Gastrocnemius medialis (tissue), 4 donors: ENCODE measurements around the gene LIPI. TPM values are rescaled to one million over a fixed set of nuclear protein-coding genes. Genes with fewer than 3 reads are reported as not detected.
"Not testable (repeated sequence)": the region's sequence is repeated elsewhere in the genome, so short reads cannot be mapped to it uniquely, and the experiment has no call there.

Experiments used
- ATAC-seq, 2 donors: fragments of 150-250 bp; one replicate each; pipeline ENCODE4 v1.9.1; 2016
- DNase-seq, 2 donors: peaks; one replicate each; pipeline ENCODE4 v3.0.0-alpha.2; 2019
- H3K27ac ChIP-seq, 4 donors: fragments of 200-600 bp; sonication (generic); 1 replicate in 1 of 4; 2 replicates in 3 of 4; pipeline ENCODE4 v1.5.1; 2016 to 2018; ENCODE audit warnings: mild to moderate bottlenecking in 2 of 4, moderate library complexity in 1 of 4
- H3K27me3 ChIP-seq, 3 donors: fragments of 200-600 bp; sonication (generic) in 2 of 3; 1 replicate in 1 of 3; 2 replicates in 2 of 3; pipeline versions ENCODE4 v1.5.1 to v1.6.0; 2016 to 2019; ENCODE audit warnings: mild to moderate bottlenecking in 1 of 3, moderate library complexity in 1 of 3
- H3K36me3 ChIP-seq, 2 donors: fragments of 200-600 bp; sonication (generic) in 1 of 2; one replicate each; pipeline ENCODE4 v1.5.1; 2017 to 2018
- H3K4me1 ChIP-seq, 2 donors: fragments of 200-600 bp; sonication (generic) in 1 of 2; one replicate each; pipeline ENCODE4 v1.5.1; 2016 to 2017; ENCODE audit warnings: mild to moderate bottlenecking in 2 of 2
- H3K4me3 ChIP-seq, 4 donors: fragments of 200-600 bp; sonication (generic) in 3 of 4; 1 replicate in 1 of 4; 2 replicates in 3 of 4; pipeline ENCODE4 v1.5.1; 2016 to 2019; ENCODE audit warnings: mild to moderate bottlenecking in 2 of 4
- H3K9me3 ChIP-seq, 3 donors: fragments of 200-600 bp; sonication (generic) in 2 of 3; 1 replicate in 1 of 3; 2 replicates in 2 of 3; pipeline ENCODE4 v1.5.1; 2016 to 2019
- CTCF ChIP-seq, 5 experiments: fragments of 450-650 bp in 3 of 5; fragments of 200-600 bp in 2 of 5; sonication (generic) in 2 of 5; IDR thresholded peaks in 4 of 5; conservative IDR thresholded peaks in 1 of 5; 1 replicate in 4 of 5; 2 replicates in 1 of 5; pipeline ENCODE4 v1.5.1; 2016 to 2019; ENCODE audit warnings: antibody characterized with exemption in 5 of 5, mild to moderate bottlenecking in 3 of 5, moderate library complexity in 3 of 5
- POLR2A ChIP-seq, 2 donors: fragments of 450-650 bp; IDR thresholded peaks; one replicate each; pipeline ENCODE4 v1.6.1; 2017; ENCODE audit warnings: antibody characterized with exemption in 2 of 2, mild to moderate bottlenecking in 2 of 2, moderate library complexity in 2 of 2
- in situ Hi-C, 4 donors: fragments of 200-750 bp; cut with MboI; loops; one replicate each; pipeline versions ENCODE4 v1.15.0 to v1.8.0; 2017; ENCODE audit warnings: low sequenced_read_pairs in 4 of 4
- intact Hi-C: fragments of 100-400 bp; cut with DNase I; formaldehyde crosslinking; loops from one replicate; pipeline ENCODE4 v1.15.1; 2023; ENCODE audit warnings: low total_unique reads
- total RNA-seq, 4 donors: library from RNA; depleted of rRNA; stranded (reverse); fragments of >200 nt; gene quantifications; one replicate each; pipeline versions ENCODE4 v1.1.0 to v1.2.3, GENCODE V29; 2016

Gene LIPI
- total RNA-seq, 4 donors from 2014 or later: not detected

GRCh38 chr21:14215971-14216641, 5.4 kb upstream of the LIPI start, which contains the start of gene RBM11:
TSS of gene RBM11 (plus strand) at chr21:14216157. CDS start at chr21:14216187, 30 bp downstream.
- Histone ChIP-seq H3K27me3 (peaks cover 9 to 22% (median 14%) of the 10 kb centered on the region in 3 donors), H3K4me3 (peak within 1 kb of the TSS; percentile 54 to 58 (median 56)), H3K36me3 (no peaks in the 10 kb centered on the region), H3K4me1 (peaks cover 0 to 7% of the 10 kb centered on the region in 2 donors), H3K27ac (no peak within 1 kb of the TSS), H3K9me3 (no peaks in the 10 kb centered on the region)
- in situ Hi-C loops (no loop called here), intact Hi-C loops (no loop called here)
- ATAC-seq (no peak), DNase-seq (peak; percentile 4 to 12)
- TF ChIP-seq CTCF (IDR thresholded peaks at IDR 0.05 in 4 of 5, conservative IDR thresholded peaks at IDR 0.05 in 1 of 5) (no peak), POLR2A (IDR thresholded peaks at IDR 0.05) (no peak)

- DNase-seq (no peak), ATAC-seq (no peak)
- peaks cover 9 to 22% (median 14%) of the 10 kb centered on the region in 3 donors for H3K27me3 ChIP-seq
- no peak overlapping the region for H3K27ac ChIP-seq
- intact Hi-C loops: no loop called here
- no peaks in the 10 kb centered on the region for H3K9me3 ChIP-seq
- peaks cover 0 to 7% of the 10 kb centered on the region in 2 donors for H3K4me1 ChIP-seq
- in situ Hi-C loops: no loop called here
- H3K36me3 ChIP-seq: no peaks in the 10 kb centered on the region
- no peak overlapping the region for H3K4me3 ChIP-seq
- TF ChIP-seq CTCF (IDR thresholded peaks at IDR 0.05 in 4 of 5, conservative IDR thresholded peaks at IDR 0.05 in 1 of 5) (no peak), POLR2A (IDR thresholded peaks at IDR 0.05) (no peak)
Measured at GRCh38 chr21:14213164-14213563, 2.4 kb upstream of the LIPI start.

DNA sequence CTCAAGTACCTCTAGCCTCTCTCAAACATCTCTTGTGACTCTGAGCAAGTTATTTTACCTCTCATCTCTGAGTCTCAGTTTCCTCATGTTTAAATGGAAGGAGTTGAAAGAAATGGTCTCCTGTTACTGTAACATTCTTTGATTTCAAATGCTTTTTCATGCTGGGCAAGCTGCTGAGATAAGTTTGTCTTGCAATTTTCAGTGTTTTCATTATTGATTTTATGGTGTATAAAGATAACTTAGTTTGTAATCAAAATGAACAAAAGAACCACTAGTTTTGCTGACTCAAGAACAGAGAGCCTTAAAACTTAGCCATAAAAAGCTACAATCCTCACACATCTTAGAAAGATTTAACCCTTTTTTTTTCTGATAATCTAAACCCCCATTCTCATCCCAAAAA, 4.5 kb downstream of the LIPI start:
- no peak overlapping the region for H3K4me3 ChIP-seq
- TF ChIP-seq CTCF (IDR thresholded peaks at IDR 0.05 in 4 of 5, conservative IDR thresholded peaks at IDR 0.05 in 1 of 5): no peak
- no peak for TF ChIP-seq POLR2A (IDR thresholded peaks at IDR 0.05)
- no peak overlapping the region for H3K27ac ChIP-seq
- ATAC-seq: no peak
- H3K4me1 ChIP-seq: no peaks in the 10 kb centered on the region
- H3K27me3 ChIP-seq: no peaks in the 10 kb centered on the region
- in situ Hi-C loops (no loop called here), intact Hi-C loops (no loop called here)
- no peaks in the 10 kb centered on the region for H3K36me3 ChIP-seq
- DNase-seq: no peak
- H3K9me3 ChIP-seq: no peaks in the 10 kb centered on the region

GRCh38 chr21:14166463-14167223, 44.1 kb downstream of the LIPI start:
- intact Hi-C loops, H3K4me3 ChIP-seq, H3K36me3 ChIP-seq, H3K27me3 ChIP-seq, in situ Hi-C loops, H3K27ac ChIP-seq, ATAC-seq, DNase-seq, H3K4me1 ChIP-seq, H3K9me3 ChIP-seq: not testable (repeated sequence)

DNA sequence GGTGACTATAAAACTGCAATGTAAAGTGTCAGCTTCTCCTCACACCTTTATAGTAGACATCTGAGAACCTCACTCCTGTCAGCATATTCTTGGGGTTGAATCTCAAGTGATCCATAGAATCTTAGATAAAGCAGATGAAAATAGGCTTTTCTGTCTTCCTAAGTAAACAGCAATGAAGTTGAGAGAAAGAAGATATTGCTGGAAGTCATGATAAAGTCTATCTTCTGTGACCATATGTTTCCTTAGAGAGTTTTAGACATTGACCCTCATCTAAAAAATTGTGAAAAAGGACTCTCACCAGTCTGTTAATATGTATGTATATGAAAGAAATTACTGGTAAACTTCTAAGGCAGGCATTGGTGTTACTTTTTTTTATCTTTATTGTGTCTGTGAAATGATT, 66.8 kb downstream of the LIPI start:
- no peak overlapping the region for H3K27ac ChIP-seq
- intact Hi-C loops: no loop called here
- no peaks in the 10 kb centered on the region for H3K9me3 ChIP-seq
- no peak overlapping the region for H3K4me3 ChIP-seq
- ATAC-seq (no peak), DNase-seq (no peak)
- in situ Hi-C loops: no loop called here
- H3K4me1 ChIP-seq: no peaks in the 10 kb centered on the region
- no peaks in the 10 kb centered on the region for H3K27me3 ChIP-seq
- H3K36me3 ChIP-seq: no peaks in the 10 kb centered on the region
- no peak for TF ChIP-seq POLR2A (IDR thresholded peaks at IDR 0.05)
- no peak for TF ChIP-seq CTCF (IDR thresholded peaks at IDR 0.05 in 4 of 5, conservative IDR thresholded peaks at IDR 0.05 in 1 of 5)
